ENCODE measurements around the gene OTOL1.

DNA sequence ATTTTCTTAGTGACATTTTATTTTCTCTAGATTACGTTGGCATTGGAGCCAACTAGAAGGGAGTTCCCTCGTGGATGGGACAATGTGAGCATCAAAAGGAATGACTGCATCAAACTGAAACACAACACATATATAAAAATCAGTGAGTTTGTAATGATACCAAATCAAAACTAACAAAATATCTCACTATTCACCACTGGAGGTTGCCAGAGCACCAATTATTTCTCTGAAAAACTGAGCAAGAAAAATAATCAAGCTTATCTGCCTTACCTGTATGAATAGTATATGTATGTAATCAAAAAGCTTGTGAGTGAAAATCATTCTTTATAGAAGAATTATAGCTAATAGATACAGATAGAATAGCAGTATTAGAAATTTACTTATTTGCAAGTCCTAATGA lies 46.8 kb upstream of the OTOL1 start:
- no peak for TF ChIP-seq EZH2phosphoT487 (IDR thresholded peaks at IDR 0.05; ENCODE audit: insufficient read depth, low read depth)
- TF ChIP-seq EZH2 (IDR thresholded peaks at IDR 0.05; ENCODE audit: insufficient read depth, poor library complexity, severe bottlenecking), result no peak

All from GM23248 (cell line).